SK-N-MC (cell line): Measurements from ENCODE around the gene SHISA7.
"Not testable (repeated sequence)": the region's sequence is repeated elsewhere in the genome, so short reads cannot be mapped to it uniquely, and the experiment has no call there.

Experiments
- DNase-seq: peaks from one replicate; pipeline ENCODE4 v3.0.0-alpha.2; 2011; ENCODE audit warnings: low read depth, low spot score
- H3K27ac ChIP-seq: fragments of 200-600 bp; sonication (generic); 2 replicates; pipeline ENCODE4 v1.5.1; 2016; ENCODE audit warnings: mixed run types
- H3K36me3 ChIP-seq: fragments of 200-600 bp; sonication (generic); 2 replicates; pipeline ENCODE4 v1.6.1; 2017; ENCODE audit warnings: antibody characterized with exemption, low read length, mixed read lengths; ENCODE audit not compliant: insufficient read depth
- H3K4me3 ChIP-seq: fragments of 200-600 bp; sonication (generic); 2 replicates; pipeline ENCODE4 v1.5.1; 2016
- H3K9ac ChIP-seq: fragments of 200-600 bp; sonication (generic); 2 replicates; pipeline ENCODE4 v1.8.0; 2017; ENCODE audit warnings: mixed run types, mixed read lengths; ENCODE audit not compliant: insufficient read length
- H3K9me3 ChIP-seq: fragments of 200-600 bp; sonication (generic); 2 replicates; pipeline ENCODE4 v1.6.1; 2017; ENCODE audit warnings: low read depth, mild to moderate bottlenecking, antibody characterized with exemption, low read length, moderate library complexity, mixed read lengths
- EZH2 ChIP-seq: fragments of 200-600 bp; sonication (generic); IDR thresholded peaks from one replicate; pipeline ENCODE4 v1.6.1; 2017; ENCODE audit warnings: antibody characterized with exemption
- FOXP2 ChIP-seq: optimal IDR thresholded peaks from 2 replicates; pipeline ENCODE3; 2011; ENCODE audit warnings: mild to moderate bottlenecking, moderate library complexity; ENCODE audit not compliant: insufficient read depth; ENCODE audit errors: extremely low read length, control extremely low read depth
- POLR2AphosphoS5 ChIP-seq: IDR thresholded peaks from 2 replicates; pipeline ENCODE4 v1.6.1; 2012; ENCODE audit warnings: mild to moderate bottlenecking, low read depth, low read length, borderline replicate concordance

The SHISA7 gene

DNA sequence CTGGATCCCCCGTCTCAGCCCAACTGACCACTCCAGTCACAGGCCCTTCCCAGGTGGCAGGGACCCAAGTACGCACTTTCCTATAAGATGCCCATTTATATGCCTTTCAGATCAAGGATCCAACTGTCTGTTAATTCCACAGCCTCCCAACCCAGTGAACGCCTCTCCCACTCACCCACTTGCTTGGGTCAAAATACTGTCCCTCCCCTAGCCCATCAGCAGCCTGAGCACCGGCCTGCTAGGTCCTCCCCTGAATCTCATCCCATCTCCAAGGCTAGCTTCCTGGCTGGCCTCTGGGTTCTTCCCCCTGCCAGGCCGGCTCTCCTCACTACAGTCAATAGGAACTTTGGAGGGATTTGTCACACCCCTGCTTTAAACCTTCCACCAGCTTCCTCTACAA is 37.5 kb downstream of the SHISA7 start:
- TF ChIP-seq FOXP2 (no peak), EZH2 (no peak), POLR2AphosphoS5 (peak; percentile 35; the same call in 1 of the 2 replicates)
- H3K36me3 ChIP-seq: peaks cover 54% of the 10 kb centered on the region
- H3K9ac ChIP-seq: peak overlapping the region; percentile 99
- no peak overlapping the region for H3K27ac ChIP-seq
- no peak for DNase-seq
- peak overlapping the region; percentile 97 for H3K4me3 ChIP-seq
- no peaks in the 10 kb centered on the region for H3K9me3 ChIP-seq

DNA sequence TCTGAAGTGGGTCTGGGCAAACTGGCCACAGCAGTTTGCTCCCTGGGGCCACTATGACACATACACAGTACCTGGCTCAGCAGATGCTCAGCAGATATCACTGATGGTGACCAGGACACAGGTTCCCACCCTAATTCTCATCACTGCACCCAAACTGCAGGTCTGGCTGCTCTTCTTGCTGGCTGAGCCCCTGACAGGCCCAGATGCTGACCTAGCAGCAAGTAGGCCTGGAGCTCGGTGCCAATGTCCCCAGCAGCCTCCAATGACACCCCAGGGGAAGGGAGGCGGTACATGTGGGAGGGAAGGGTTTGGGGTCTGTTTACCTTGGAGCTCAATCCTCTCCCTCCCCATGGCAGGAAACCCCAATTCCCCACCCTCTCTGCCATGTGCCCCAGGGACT is 40.6 kb downstream of the SHISA7 start:
- DNase-seq: no peak
- TF ChIP-seq FOXP2 (no peak), POLR2AphosphoS5 (no peak), EZH2 (no peak)
- H3K9ac ChIP-seq: no peak overlapping the region
- H3K36me3 ChIP-seq: peaks cover 58% of the 10 kb centered on the region
- H3K4me3 ChIP-seq: no peak overlapping the region
- H3K27ac ChIP-seq: peak overlapping the region; percentile 68; the same call in 1 of the 2 replicates
- no peaks in the 10 kb centered on the region for H3K9me3 ChIP-seq

DNA sequence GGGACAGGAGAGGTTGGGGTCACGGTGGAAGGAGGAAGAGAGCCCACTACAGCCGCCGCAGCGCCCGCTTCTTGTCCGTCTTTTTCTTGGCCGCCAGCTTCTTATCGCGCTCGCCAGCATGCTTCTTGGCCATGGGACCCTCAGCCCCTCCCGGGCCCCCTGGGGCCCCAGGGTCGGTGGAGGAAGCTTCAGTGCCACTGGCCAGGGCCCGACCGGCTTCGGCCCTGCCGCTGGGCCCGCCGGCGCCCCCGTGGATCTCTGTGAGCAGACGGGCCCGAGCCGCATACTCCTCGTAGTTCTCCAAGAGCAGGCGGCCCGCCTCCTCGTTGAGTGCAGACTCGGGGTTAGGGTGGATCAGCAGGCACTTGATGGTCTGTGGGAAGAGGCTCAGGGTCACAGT is 41.7 kb downstream of the SHISA7 start:
- H3K4me3 ChIP-seq, H3K9ac ChIP-seq, DNase-seq, H3K27ac ChIP-seq, H3K9me3 ChIP-seq: not testable (repeated sequence)
- peaks cover 53% of the 10 kb centered on the region for H3K36me3 ChIP-seq

DNA sequence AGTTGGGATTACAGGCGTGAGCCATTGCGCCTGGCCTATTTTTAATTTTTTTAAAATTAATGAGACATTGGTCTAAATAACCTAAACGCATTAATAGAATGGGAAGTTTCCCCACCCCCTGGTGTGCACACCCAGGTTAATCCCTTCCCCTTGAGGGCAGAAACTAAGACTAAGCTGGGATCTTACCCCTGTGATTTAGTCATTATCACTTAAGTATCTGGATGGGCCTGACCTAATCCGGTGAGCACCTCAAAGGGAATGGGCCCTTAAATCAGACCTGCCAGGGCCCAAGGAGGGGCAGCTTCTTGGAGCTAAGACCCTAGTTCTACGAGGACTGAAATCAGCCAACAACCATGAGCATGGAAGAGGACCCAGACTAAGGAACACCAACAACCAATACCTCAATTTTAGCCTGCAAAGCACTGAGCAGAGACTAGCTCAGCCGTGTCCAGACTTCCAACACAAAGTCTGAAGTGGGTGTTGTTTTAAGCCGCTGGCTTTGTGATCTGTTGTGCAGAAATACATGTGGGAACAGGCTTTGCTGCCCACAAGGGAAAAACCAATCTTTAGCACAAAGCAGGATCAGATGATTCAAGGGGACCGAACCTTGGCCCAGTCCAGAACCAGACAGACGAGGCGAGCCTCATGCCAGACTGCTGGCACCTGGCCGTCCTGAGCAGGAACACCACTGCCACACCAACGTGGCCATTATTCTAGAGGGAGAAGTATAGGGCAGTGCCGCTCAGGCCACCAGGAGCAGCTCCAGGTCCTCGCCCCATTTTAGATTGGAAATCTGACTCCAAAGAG is 42.6 kb downstream of the SHISA7 start:
- H3K36me3 ChIP-seq: peaks cover 44% of the 10 kb centered on the region
- no peak; the same call in 1 of the 2 replicates for TF ChIP-seq POLR2AphosphoS5
- TF ChIP-seq EZH2: no peak
- TF ChIP-seq FOXP2: no peak
- H3K4me3 ChIP-seq: no peak overlapping the region
- no peak for DNase-seq
- no peak overlapping the region for H3K9ac ChIP-seq
- H3K9me3 ChIP-seq: no peaks in the 10 kb centered on the region
- H3K27ac ChIP-seq: peak overlapping the region; percentile 83

DNA sequence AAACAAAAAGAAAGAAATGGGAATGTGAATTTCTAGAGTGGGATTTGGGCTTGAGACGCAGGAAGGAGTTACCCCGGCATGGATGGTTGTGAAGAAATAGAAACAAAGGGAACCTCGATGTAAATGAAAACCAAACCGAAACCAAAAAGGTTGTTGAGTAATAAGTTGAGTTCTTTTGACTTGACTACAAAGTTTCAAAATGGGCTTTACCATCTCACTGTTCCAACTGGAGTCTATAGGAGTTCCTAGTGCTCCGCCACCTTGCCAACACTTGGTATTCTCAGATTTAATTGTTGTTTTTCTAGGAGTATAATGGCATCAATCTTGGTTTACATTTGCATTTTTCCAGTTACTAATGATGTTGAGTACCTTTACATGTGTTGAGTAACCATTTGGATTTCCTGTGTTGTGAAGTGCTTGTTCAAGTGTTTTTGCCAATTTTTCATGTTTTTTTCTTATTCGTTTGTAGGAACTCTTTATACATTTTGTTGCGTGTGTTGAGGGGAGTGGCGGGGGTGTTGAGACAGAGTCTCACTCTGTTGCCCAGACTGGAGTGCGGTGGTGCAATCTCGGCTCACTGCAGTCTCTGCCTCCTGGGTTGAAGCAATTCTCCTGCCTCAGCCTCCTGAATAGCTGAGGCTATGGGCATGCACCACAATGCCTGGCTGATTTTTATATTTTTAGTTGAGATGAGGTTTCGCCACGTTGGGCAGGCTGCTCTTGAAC is 44.7 kb downstream of the SHISA7 start:
- H3K36me3 ChIP-seq: peaks cover 28% of the 10 kb centered on the region

DNA sequence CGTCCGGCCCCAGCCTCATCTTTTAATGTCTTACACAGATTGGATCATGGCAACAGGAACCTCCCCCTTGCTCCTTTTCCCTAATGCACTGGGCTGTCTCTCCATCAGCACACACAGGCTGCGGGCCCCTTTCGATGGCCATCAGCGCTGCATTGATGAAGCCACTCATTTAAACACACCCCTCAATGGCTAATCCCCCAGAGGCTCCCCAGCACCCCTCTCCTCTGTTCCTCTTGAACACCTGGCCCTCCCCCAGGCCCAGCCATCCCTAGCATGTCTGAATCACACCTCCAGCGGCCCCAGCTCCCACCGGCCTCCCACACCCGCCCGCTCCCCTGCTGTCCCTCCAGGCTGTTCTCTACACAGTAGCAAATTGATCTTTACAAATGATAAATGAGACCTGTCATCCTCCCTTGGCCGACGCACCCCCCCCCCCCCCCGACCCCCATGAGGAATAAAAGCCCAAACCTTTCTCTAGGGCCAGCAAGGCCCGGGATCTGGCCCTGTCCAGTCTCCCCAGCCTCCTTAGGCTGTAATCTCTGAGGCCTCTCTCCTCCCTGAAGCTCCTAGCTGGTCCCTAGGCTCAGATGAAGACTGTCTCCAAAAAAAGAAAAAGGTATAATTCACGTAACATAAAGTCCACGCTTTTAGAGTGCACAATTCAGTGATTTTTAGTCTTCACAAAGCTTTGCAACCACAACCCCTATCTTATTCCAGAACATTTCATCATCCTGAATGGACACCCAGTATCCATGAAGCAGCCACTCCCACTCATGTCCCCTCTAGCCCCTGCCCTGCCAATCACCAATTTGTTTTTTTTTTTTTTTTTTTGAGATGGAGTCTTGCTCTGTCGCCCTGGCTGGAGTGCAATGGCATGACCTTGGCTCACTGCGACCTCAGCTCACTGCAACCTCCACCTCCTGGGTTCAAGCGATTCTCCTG is 50.0 kb downstream of the SHISA7 start:
- Histone ChIP-seq H3K9ac (no peak overlapping the region), H3K36me3 (peaks cover 24% of the 10 kb centered on the region), H3K27ac (no peak overlapping the region), H3K4me3 (no peak overlapping the region), H3K9me3 (no peaks in the 10 kb centered on the region)
- TF ChIP-seq POLR2AphosphoS5 (no peak), FOXP2 (no peak), EZH2 (no peak)
- DNase-seq: no peak

More for the DNA sequence above, 44.7 kb downstream of the SHISA7 start:
- Histone ChIP-seq H3K9ac (no peak overlapping the region), H3K4me3 (no peak overlapping the region), H3K9me3 (no peaks in the 10 kb centered on the region), H3K27ac (0 out of 2 replicates have a peak overlapping the region, but pooled peaks have one; percentile 46)
- DNase-seq: no peak
- TF ChIP-seq EZH2: no peak
- TF ChIP-seq FOXP2: no peak
- no peak for TF ChIP-seq POLR2AphosphoS5

DNA sequence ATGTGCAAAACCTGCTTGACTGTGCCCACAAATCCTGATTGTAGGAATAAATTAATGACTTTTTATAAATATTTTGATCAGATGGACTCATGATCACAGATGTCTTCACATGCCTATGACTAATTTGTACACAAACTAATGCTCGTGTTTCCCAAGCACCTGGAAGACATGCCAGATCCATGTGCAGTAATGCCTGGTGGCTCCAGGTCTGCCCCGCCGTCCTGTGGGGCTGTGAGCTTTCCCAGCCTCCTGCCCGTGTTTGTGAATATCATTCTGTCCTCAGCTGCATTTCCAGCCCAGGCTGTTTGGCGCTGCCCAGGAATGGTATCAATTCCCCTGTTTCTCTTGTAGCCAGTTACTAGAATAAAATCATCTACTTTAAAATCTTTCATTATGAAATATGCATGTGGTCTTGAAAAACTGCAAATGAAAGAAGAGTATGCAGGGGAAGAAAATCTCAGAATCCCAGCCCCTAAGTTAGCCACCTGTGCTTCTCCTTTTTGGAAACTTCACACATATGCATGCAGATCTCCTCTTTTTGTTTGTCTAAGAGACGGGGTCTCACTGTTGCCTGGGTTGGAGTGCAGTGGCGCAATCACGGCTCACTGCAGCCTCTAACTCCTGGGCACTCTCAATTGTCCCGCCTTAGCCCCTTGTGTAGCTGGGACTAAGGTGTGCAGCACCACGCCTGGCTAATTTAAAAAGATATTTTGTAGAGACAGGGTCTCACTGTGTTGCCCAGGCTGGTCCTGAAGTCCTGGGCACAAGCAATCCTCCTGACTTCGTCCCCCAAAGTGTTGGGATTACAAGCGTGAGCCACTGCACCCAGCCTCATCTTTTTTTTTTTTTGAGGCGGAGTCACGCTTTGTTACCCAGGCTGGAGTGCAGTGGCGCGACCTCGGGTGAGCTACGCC is 51.1 kb downstream of the SHISA7 start:
- no peak overlapping the region for H3K4me3 ChIP-seq
- H3K9ac ChIP-seq: no peak overlapping the region
- no peaks in the 10 kb centered on the region for H3K9me3 ChIP-seq
- peak overlapping the region; percentile 48 for H3K27ac ChIP-seq
- TF ChIP-seq EZH2 (no peak), FOXP2 (no peak), POLR2AphosphoS5 (no peak)
- H3K36me3 ChIP-seq: peaks cover 35% of the 10 kb centered on the region
- no peak for DNase-seq
